GM18508 (cell line): ENCODE results near the gene KDM5C.
"Not testable (repeated sequence)": the region's sequence is repeated elsewhere in the genome, so short reads cannot be mapped to it uniquely, and the experiment has no call there.

Source experiments
- ATAC-seq: cut with Tn5 transposase; IDR thresholded peaks from one replicate; pipeline ENCODE4 v1.9.1; 2021; ENCODE audit warnings: moderate number of reproducible peaks; ENCODE audit not compliant: insufficient read depth, unreplicated experiment

The KDM5C gene

DNA sequence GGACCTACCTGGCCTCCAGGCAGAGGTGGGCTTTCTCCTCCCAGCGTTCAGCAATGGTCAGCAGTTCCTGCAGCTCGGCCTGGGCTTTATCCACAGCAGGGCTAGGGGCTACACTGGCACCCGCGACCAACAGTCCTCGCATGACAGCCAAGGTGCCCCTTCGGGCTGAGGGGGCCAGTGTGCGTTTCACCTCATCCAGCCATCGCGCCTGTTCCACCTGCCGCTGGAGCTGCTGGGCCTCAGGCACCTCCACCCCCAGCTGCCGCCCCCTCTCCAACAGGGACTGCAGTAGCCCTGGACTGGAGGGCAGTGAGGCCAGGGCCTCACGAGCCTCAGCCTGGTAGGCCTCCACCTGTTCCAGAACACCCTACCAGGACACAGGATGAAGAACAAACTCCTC lies 28.3 kb downstream of the KDM5C start:
- ATAC-seq: no peak

DNA sequence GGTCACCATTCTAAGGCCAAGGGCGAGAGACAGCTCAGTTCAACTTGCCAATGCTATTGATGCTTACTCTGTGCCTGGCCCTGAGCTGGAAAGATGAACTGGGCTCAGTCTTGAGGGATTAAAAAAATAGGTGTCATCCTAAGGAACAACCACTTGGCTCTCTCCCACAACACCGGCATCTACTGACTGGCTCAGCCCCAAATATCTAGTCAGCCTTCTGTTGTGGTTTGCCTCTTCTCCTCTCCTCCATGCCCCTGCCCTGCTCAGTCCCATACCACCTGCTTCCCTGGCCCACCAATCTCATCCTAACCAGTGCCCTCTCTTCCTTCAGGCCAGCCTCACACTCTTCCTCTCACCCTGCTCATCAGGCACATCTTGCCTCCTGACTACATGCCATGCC lies 29.6 kb downstream of the KDM5C start:
- ATAC-seq: no peak

DNA sequence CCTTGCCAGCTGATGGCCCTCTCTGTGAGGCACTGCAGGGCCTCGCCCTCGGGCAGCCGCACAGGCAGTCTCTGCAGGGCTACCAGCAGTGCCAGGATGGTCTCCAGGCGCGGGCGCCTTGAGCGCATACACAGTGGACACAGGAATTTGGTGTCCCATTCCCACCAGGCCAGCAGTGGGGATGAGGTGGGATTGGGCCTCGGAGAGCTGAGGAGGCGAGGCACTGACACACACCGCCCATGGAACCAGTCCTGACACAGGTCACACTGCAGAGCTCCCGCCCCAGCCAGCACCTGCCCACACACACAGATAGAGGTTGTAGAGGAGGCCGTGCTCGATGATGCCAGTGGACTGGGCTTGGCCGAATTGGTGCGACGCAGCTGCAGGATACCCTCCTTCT lies 30.7 kb downstream of the KDM5C start:
- ATAC-seq: no peak

DNA sequence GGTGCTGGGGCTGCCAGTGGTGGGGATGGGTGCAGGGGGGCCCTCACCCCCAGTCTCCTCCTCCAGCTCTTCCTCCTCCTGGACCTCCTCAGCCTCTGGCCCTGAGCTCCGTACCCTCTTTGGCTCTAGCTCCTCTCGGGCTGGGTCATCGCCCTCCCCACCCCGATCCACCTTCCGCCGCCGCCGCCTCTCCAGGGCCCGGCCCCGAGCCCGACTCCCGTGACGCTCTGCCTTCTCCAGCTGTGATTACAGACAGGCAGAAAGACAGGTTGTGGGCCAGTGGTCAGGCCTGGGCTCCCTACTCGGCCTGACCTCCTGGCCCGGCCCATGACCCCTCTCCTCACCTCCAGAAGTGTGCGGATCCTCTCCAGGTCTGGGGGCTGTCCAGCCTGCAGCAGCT lies 31.9 kb downstream of the KDM5C start:
- no peak for ATAC-seq

DNA sequence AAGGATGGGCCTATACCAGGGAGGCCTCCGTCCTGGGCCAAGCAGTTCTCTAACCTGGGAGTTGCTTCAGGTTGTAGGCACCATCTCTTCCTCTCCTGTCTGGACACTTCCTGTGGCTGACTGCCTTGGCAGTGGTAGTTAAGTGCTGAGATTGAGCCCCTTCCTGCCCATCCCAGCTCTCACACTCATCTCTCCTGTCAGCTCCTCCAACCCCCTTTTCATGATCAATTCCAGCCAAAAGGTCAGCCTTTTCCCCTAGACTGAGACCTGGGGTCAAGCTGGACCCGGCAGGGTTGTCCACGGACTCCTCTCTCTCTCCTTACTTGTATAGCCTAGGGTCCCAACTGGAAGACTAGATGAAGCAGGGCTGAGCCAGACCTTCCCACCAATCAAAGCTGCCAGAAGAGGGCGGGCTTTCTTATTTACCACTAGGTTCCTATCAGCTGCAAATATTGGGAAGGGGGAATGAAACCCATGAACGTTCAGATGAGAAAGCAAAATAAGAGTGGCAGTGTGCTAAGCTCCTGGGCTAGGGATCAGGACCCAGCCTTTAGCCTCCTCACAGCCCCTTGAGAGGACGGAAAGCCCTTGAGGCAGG lies 34.5 kb downstream of the KDM5C start:
- ATAC-seq: no peak

DNA sequence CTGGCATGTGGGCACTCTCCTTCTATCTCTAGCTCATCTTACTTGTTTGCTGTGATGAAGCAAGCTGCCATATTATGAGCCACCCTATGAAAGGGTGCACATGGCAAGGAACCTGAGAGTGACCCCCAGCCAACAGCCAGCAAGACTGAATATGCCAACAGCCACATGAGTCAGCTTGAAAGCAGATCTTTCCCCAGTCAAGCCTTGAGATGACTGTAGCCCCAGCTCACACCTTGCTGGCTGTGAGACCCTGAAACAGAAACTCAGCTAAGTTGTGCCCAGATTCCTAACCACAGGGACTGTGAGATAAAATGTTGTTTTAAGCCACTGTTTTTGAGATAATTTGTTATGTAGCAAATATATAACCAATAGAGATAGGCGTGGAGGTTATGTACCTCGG lies 36.2 kb downstream of the KDM5C start:
- peak; percentile 92 for ATAC-seq

DNA sequence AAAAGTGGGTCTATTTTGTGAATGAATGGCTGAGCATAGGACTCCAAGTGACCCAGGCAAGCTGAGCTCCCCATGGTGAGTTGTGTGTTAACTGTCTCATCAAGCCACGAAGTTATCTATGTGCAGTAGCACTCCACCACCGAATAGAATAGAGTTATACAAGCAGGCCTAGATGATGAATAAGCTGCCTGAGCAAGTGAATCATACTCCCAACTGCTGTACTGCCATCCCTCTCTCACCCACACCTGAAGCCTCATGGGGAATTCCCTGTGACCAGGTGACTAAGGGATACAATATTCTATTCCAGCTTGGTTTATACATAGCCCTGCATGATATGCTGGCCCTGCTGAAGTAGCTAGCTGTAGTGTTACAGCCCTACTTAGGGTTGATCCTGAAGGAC lies 38.7 kb downstream of the KDM5C start:
- no peak for ATAC-seq

DNA sequence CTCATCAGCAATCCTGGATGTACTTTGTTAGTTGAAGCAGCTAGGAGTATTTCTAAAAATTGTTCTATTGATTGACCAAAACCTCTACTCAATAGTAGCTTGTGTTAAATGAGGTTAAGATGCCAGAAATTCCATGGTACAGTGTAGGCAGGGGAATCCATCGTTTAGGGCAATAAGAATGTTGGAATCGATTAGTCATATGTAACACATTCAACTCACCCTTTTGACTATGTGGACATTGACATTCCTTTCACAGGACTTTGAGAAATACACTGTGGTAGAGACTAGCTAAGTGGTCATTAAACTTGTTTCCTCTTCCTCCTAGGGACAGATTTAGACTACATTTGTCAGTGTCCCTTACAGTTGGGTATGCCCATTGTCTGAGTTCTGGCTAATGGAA lies 40.2 kb downstream of the KDM5C start:
- ATAC-seq: no peak

DNA sequence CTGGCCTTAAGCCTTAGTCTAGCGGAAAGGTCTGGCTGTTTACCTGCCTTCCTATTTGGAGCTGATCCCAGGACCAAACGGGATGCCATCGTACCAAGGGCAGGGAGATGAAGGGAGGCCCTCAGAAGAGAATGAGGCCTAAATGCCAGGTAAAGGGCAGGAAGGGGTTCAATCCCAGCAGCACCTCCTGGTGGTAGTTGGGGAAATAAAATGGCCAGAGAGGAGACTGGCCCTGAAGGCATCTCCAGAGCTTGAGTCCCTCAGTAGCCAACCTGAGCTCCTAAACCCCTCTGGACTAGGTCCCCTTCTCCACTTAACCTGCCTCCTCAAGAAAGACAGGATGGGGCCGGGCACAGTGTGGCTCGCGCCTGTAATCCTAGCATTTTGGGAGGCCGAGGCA lies 53.7 kb downstream of the KDM5C start:
- ATAC-seq: no peak

DNA sequence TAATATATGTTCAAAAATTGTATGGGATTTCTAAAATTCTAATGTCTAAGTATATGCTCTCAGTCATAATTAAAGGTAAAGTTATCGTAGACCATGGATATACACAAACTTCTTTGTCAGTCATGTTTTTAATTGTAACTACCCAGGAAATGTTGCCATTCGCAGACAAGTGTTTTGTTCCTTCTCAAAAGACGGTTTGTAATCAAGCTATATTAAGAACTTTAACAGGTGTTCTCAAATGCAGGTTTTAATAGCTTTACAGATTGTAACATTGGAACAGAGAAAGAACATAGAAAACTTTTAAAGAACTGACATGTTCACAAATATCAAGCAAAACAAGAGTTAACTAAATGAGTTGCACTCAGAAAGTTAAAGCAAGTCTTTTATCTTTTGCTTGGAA lies 58.9 kb downstream of the KDM5C start:
- ATAC-seq: no peak

DNA sequence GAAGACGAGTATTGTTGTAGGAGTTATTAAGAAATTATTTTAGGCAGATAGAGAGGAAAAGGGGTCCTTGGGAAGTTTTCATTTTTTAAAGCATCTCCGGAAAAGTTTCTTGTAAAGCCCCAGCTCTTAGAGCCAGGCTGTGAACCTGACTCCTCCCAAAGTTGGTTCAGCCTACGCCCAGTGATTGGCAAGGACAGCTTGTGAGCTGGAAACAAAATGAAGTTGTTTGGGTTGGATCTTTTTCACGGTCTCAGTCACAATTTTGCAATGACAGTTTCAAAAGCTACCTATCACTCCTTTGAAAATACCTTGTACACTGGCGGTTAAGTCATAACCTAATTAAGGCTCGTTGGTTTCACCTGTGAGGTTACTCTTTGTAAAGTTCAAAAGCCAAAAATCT lies 60.4 kb downstream of the KDM5C start:
- ATAC-seq: not testable (repeated sequence)

DNA sequence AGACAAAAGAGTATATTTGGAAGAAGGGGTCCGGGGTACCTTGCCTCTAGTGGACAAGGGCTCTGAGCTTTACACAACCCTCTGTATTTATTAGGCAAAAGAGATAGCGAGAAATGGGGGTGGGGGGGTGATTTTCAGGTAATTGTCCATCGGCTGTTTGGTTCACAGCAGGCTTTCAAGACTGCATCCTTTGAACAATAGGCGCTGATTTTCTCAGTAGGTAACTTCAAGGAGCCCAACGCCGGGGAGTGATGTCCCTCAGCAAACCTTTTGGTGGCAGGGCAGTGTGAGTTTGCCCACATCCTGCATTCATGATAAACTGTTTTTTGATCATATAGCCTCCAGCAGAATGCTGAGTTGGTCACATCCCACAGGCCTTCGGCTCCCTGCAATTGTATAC lies 61.6 kb downstream of the KDM5C start:
- ATAC-seq: no peak

DNA sequence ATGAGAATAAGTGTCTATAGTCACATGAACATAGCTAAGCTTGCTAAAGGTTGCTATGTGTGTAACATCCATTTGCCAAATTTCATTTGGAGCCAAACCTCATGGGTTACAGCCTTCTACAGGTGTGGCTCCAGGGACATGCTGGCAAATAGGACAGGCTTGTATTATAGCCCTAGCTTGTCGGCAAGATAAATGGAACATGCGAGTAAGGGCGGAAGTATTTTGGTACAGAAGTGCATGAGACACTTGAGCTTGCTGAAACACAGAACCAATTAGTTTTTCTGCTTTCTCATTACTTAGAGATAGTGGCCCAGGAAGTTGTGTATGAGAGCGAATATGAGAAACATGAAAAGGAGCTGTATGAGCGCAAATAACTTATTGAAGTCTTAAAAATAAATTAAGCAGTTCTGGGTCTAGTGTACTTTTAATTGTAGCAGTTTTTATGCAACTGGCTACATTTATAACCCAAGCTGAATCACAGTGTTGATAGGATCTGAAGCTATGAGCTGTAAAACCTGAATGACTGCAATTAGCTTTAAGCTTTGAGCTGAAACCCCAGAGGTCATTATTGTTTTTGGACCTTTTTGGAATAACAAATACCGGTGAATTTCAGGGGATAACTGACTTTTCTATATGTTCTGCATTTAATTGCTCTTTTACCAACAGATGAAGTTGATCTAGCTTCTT lies 64.6 kb downstream of the KDM5C start:
- no peak for ATAC-seq

DNA sequence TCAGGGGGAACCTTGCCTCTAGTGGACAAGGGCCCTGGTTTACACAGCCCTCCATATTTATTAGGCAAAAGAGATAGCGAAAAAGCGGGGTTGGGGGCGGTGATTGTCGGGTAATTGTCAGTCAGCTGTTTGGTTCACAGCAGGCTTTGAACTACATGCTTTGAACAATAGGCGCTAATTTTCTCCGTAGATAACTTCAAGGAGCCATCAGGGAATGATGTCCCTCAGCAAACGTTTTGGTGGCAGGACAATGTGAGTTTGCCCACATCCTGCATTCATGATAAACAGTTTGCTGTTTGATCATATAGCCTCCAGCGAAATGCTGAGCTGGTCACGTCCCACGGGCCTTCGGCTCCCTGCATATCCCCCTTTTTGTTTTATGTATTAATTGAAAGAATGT lies 65.8 kb downstream of the KDM5C start:
- ATAC-seq: no peak

DNA sequence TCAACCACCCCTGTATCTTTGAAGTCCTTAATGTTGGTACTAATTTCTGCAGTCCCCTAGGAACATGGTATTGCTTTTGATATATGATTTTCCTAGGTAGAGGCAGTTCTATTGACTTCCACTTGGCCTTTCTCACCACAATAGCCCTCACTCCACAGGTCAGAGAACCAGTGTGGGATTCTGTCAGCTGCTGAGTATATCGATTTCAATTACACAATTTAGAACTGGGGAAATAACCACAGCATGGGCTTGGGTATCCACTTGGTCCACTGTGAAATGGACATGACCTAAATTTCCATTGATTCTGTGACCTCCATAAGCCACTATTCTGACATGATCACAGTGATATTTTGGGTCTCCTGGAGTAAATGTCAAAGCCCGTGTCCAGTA lies 68.8 kb downstream of the KDM5C start:
- no peak for ATAC-seq

DNA sequence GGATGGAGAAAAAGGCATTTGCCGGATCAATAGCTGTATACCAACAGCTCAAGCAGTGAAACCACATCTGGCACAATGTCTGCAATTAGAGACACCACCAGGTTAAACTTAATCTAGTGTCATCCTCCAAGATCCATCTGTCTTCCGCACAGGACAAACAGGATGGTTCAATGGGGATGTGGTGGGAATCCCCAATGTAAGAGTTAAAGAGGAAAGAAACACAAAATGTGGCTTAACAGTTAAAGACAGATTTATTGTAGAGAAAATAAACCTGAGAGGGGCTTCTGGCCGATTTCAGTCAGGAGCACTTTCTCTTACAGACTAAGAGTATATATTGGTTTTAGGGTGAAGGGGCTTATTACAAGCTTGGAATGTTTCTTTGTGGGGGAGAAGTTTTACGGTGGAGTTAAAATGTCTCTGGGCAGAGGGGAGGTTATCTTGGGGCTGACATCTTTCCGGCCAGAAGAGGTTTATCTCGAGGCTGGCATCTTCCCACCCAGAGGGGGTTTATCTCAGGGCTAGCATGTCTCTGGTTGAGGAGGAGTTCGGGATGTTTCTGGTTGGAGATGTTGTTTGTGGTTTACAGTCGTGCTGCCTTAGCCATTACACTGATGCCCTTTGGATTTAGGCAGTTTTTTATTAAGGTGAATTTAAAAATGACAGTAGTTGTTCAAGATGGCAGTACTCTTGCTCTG lies 69.3 kb downstream of the KDM5C start:
- ATAC-seq: no peak

DNA sequence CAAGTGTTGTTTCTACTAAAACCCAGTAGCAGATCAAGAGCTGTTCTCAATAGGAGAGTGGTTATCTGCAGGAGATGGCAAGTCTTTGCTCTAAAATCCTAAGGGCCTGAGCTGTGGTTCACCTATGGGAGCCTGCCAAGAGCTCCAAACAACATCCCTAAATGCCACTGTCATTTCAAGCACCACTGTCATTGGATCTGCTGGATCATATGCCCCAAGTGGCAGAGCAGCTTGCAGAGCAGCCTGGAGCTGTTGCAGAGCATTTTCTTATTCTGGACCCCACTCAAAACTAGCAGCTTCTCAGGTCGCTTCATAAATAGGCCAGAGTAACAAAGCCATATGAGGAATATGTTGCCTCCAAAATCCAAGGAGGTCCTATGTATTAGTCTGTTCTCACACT lies 71.4 kb downstream of the KDM5C start:
- ATAC-seq: no peak
